ENCODE data around the gene RCHY1.
A peak's percentile ranks its signal among the peaks of the same experiment; 100 is the strongest.

RCHY1 gene

GRCh38 chr4:75498041-75498440 lies 16.2 kb downstream of the RCHY1 start:
- TF ChIP-seq Cebpa-rat (IDR thresholded peaks at IDR 0.05): no peak
- no peaks in the 10 kb centered on the region for H3K27me3 ChIP-seq

GRCh38 chr4:75497133-75497532 lies 17.1 kb downstream of the RCHY1 start:
- H3K9me3 ChIP-seq: peaks cover 19% of the 10 kb centered on the region
- peaks cover 11% of the 10 kb centered on the region for H4K20me1 ChIP-seq
- H3K4me1 ChIP-seq: no peaks in the 10 kb centered on the region
- no peak overlapping the region for H3K9ac ChIP-seq
- peaks cover 67% of the 10 kb centered on the region for H3K36me3 ChIP-seq
- no peak overlapping the region for H3K27ac ChIP-seq
- no peak overlapping the region for H3K4me3 ChIP-seq
- H3K4me2 ChIP-seq: no peak overlapping the region
- no peak for TF ChIP-seq Cebpa-rat (IDR thresholded peaks at IDR 0.05)
- H3K27me3 ChIP-seq: no peaks in the 10 kb centered on the region

More at GRCh38 chr4:75498041-75498440, 16.2 kb downstream of the RCHY1 start:
- no peak overlapping the region for H3K27ac ChIP-seq
- peaks cover 67% of the 10 kb centered on the region for H3K36me3 ChIP-seq
- H4K20me1 ChIP-seq: peaks cover 11% of the 10 kb centered on the region
- H3K9ac ChIP-seq: no peak overlapping the region
- no peak overlapping the region for H3K4me2 ChIP-seq
- H3K4me3 ChIP-seq: no peak overlapping the region
- H3K9me3 ChIP-seq: peaks cover 19% of the 10 kb centered on the region
- no peaks in the 10 kb centered on the region for H3K4me1 ChIP-seq

GRCh38 chr4:75496406-75496805 lies 17.8 kb downstream of the RCHY1 start:
- H3K4me1 ChIP-seq: no peaks in the 10 kb centered on the region

GRCh38 chr4:75495476-75495875 lies 18.7 kb downstream of the RCHY1 start:
- no peak for TF ChIP-seq Cebpa-rat (IDR thresholded peaks at IDR 0.05)
- H3K4me1 ChIP-seq: no peaks in the 10 kb centered on the region
- peaks cover 11% of the 10 kb centered on the region for H4K20me1 ChIP-seq
- H3K36me3 ChIP-seq: peaks cover 56% of the 10 kb centered on the region
- H3K9ac ChIP-seq: no peak overlapping the region
- H3K4me2 ChIP-seq: no peak overlapping the region
- H3K9me3 ChIP-seq: peaks cover 19% of the 10 kb centered on the region
- H3K27me3 ChIP-seq: no peaks in the 10 kb centered on the region
- no peak overlapping the region for H3K27ac ChIP-seq
- no peak overlapping the region for H3K4me3 ChIP-seq

More at GRCh38 chr4:75496406-75496805, 17.8 kb downstream of the RCHY1 start:
- Histone ChIP-seq H3K9ac (no peak overlapping the region), H3K27me3 (no peaks in the 10 kb centered on the region), H3K9me3 (peaks cover 19% of the 10 kb centered on the region), H3K4me3 (no peak overlapping the region), H3K27ac (no peak overlapping the region), H4K20me1 (peaks cover 11% of the 10 kb centered on the region), H3K4me2 (no peak overlapping the region), H3K36me3 (peaks cover 61% of the 10 kb centered on the region)
- no peak for TF ChIP-seq Cebpa-rat (IDR thresholded peaks at IDR 0.05)

GRCh38 chr4:75494563-75494962 lies 19.6 kb downstream of the RCHY1 start:
- Histone ChIP-seq H3K27me3 (no peaks in the 10 kb centered on the region), H3K4me1 (no peaks in the 10 kb centered on the region), H3K36me3 (peaks cover 59% of the 10 kb centered on the region), H3K4me3 (no peak overlapping the region), H4K20me1 (peaks cover 11% of the 10 kb centered on the region), H3K9ac (no peak overlapping the region), H3K4me2 (no peak overlapping the region), H3K27ac (no peak overlapping the region), H3K9me3 (peaks cover 13% of the 10 kb centered on the region)
- TF ChIP-seq Cebpa-rat (IDR thresholded peaks at IDR 0.05): no peak

GRCh38 chr4:75490155-75490554 lies 24.0 kb downstream of the RCHY1 start:
- H3K36me3 ChIP-seq: peaks cover 54% of the 10 kb centered on the region
- no peak overlapping the region for H3K27ac ChIP-seq
- peaks cover 11% of the 10 kb centered on the region; the same call in 1 of the 2 replicates for H4K20me1 ChIP-seq
- no peaks in the 10 kb centered on the region for H3K4me1 ChIP-seq
- no peak overlapping the region for H3K4me2 ChIP-seq
- no peak for TF ChIP-seq Cebpa-rat (IDR thresholded peaks at IDR 0.05)
- H3K4me3 ChIP-seq: no peak overlapping the region
- no peak overlapping the region for H3K9ac ChIP-seq
- H3K9me3 ChIP-seq: no peaks in the 10 kb centered on the region
- H3K27me3 ChIP-seq: no peaks in the 10 kb centered on the region

- Histone ChIP-seq H3K4me2 (no peak overlapping the region), H4K20me1 (no peaks in the 10 kb centered on the region), H3K4me1 (no peaks in the 10 kb centered on the region), H3K36me3 (peaks cover 73% of the 10 kb centered on the region), H3K9me3 (no peaks in the 10 kb centered on the region), H3K9ac (no peak overlapping the region), H3K27me3 (no peaks in the 10 kb centered on the region), H3K4me3 (no peak overlapping the region), H3K27ac (no peak overlapping the region)
- no peak for TF ChIP-seq Cebpa-rat (IDR thresholded peaks at IDR 0.05)
Observed at GRCh38 chr4:75484190-75484589, 30.0 kb downstream of the RCHY1 start.

GRCh38 chr4:75477201-75477600 lies 37.0 kb downstream of the RCHY1 start:
- H3K27me3 ChIP-seq: no peaks in the 10 kb centered on the region
- H3K4me3 ChIP-seq: no peak overlapping the region
- peaks cover 51% of the 10 kb centered on the region for H3K36me3 ChIP-seq
- H3K27ac ChIP-seq: no peak overlapping the region
- H3K4me1 ChIP-seq: no peaks in the 10 kb centered on the region
- H3K9ac ChIP-seq: no peak overlapping the region
- peaks cover 13% of the 10 kb centered on the region; the same call in 1 of the 2 replicates for H3K9me3 ChIP-seq
- no peaks in the 10 kb centered on the region for H4K20me1 ChIP-seq
- no peak for TF ChIP-seq Cebpa-rat (IDR thresholded peaks at IDR 0.05)
- no peak overlapping the region for H3K4me2 ChIP-seq

GRCh38 chr4:75470738-75471137 lies 43.5 kb downstream of the RCHY1 start:
- Histone ChIP-seq H3K36me3 (no peaks in the 10 kb centered on the region), H3K4me3 (no peak overlapping the region), H3K9ac (no peak overlapping the region), H3K4me2 (no peak overlapping the region), H3K9me3 (no peaks in the 10 kb centered on the region), H3K27ac (no peak overlapping the region), H3K4me1 (no peaks in the 10 kb centered on the region), H3K27me3 (no peaks in the 10 kb centered on the region), H4K20me1 (no peaks in the 10 kb centered on the region)
- TF ChIP-seq Cebpa-rat (IDR thresholded peaks at IDR 0.05): no peak

- Histone ChIP-seq H3K27me3 (no peaks in the 10 kb centered on the region), H3K9me3 (no peaks in the 10 kb centered on the region), H3K4me3 (no peak overlapping the region), H3K36me3 (no peaks in the 10 kb centered on the region), H3K9ac (no peak overlapping the region), H4K20me1 (no peaks in the 10 kb centered on the region), H3K4me2 (no peak overlapping the region), H3K4me1 (no peaks in the 10 kb centered on the region), H3K27ac (no peak overlapping the region)
- TF ChIP-seq Cebpa-rat (IDR thresholded peaks at IDR 0.05): peak; percentile 28; the same call in 1 of the 2 replicates
Observed at GRCh38 chr4:75469896-75470295, 44.3 kb downstream of the RCHY1 start.

- no peaks in the 10 kb centered on the region for H4K20me1 ChIP-seq
- H3K36me3 ChIP-seq: no peaks in the 10 kb centered on the region
- no peak overlapping the region for H3K4me2 ChIP-seq
- H3K9me3 ChIP-seq: no peaks in the 10 kb centered on the region
- no peak for TF ChIP-seq Cebpa-rat (IDR thresholded peaks at IDR 0.05)
- H3K4me3 ChIP-seq: no peak overlapping the region
- H3K27me3 ChIP-seq: no peaks in the 10 kb centered on the region
- H3K27ac ChIP-seq: no peak overlapping the region
- no peak overlapping the region for H3K9ac ChIP-seq
- no peaks in the 10 kb centered on the region for H3K4me1 ChIP-seq
Observed at GRCh38 chr4:75457365-75457764, 56.8 kb downstream of the RCHY1 start.
